Spleen (tissue), 11 donors: ENCODE measurements around the gene PADI6. TPM values are rescaled to one million over a fixed set of nuclear protein-coding genes. Genes with fewer than 3 reads are reported as not detected.
A peak's percentile ranks its signal among the peaks of the same experiment; 100 is the strongest.

ENCODE experiments used
- DNase-seq: peaks from one replicate; pipeline ENCODE4 v3.0.0-alpha.2; 2020
- H3K27ac ChIP-seq, 8 donors: fragments of 200-600 bp; sonication (generic) in 7 of 8; 1 replicate in 4 of 8; 2 replicates in 4 of 8; pipeline versions ENCODE4 v1.5.0 to v1.8.0; 2016 to 2021; ENCODE audit warnings: inconsistent platforms in 4 of 8, mild to moderate bottlenecking in 4 of 8, moderate library complexity in 1 of 8
- H3K27me3 ChIP-seq, 7 donors: fragments of 200-600 bp; sonication (generic) in 6 of 7; replicated peaks in 1 of 7; 1 replicate in 4 of 7; 2 replicates in 3 of 7; pipeline versions ENCODE4 v1.5.0 to v1.8.0; 2016 to 2021; ENCODE audit warnings: inconsistent platforms in 3 of 7, mild to moderate bottlenecking in 1 of 7
- H3K36me3 ChIP-seq, 6 donors: fragments of 200-600 bp; sonication (generic) in 5 of 6; 1 replicate in 4 of 6; 2 replicates in 2 of 6; pipeline versions ENCODE4 v1.5.0 to v1.8.0; 2016 to 2021; ENCODE audit warnings: inconsistent platforms in 2 of 6
- H3K4me1 ChIP-seq, 6 donors: fragments of 200-600 bp; sonication (generic) in 5 of 6; 1 replicate in 3 of 6; 2 replicates in 3 of 6; pipeline versions ENCODE4 v1.5.0 to v1.8.0; 2016 to 2021; ENCODE audit warnings: inconsistent platforms in 3 of 6
- H3K4me3 ChIP-seq, 8 donors: fragments of 200-600 bp; sonication (generic) in 7 of 8; 1 replicate in 4 of 8; 2 replicates in 4 of 8; pipeline versions ENCODE4 v1.5.0 to v1.8.0; 2016 to 2021; ENCODE audit warnings: inconsistent platforms in 4 of 8, mild to moderate bottlenecking in 4 of 8, moderate library complexity in 2 of 8
- H3K9me3 ChIP-seq, 8 donors: fragments of 200-600 bp; sonication (generic) in 7 of 8; 1 replicate in 4 of 8; 2 replicates in 4 of 8; pipeline versions ENCODE4 v1.5.0 to v1.8.0; 2016 to 2021; ENCODE audit warnings: inconsistent platforms in 4 of 8
- CTCF ChIP-seq, 11 experiments: fragments of 200-600 bp in 7 of 11; fragments of 450-650 bp in 4 of 11; sonication (generic) in 4 of 11; IDR thresholded peaks in 8 of 11; conservative IDR thresholded peaks in 3 of 11; 1 replicate in 7 of 11; 2 replicates in 4 of 11; pipeline versions ENCODE4 v1.4.0 to v1.8.0; 2016 to 2021; ENCODE audit warnings: antibody characterized with exemption in 11 of 11, inconsistent platforms in 4 of 11, mild to moderate bottlenecking in 1 of 11
- POLR2A ChIP-seq, 3 donors: fragments of 450-650 bp; IDR thresholded peaks; one replicate each; pipeline ENCODE4 v1.5.1; 2017; ENCODE audit warnings: antibody characterized with exemption in 3 of 3, mild to moderate bottlenecking in 1 of 3
- POLR2AphosphoS5 ChIP-seq, 3 donors: sonication (generic); formaldehyde crosslinking; IDR thresholded peaks; one replicate each; pipeline ENCODE4 v1.5.1; 2017; ENCODE audit warnings: antibody characterized with exemption in 3 of 3
- WGBS, 5 donors: extraction: QIAGEN DNeasy Blood & Tissue Kit in 3 of 5; methylation state at CpG; one replicate each; pipeline versions ENCODE4 v1.1.5 to v1.1.7; 2013 to 2018; 5-methylcytosine and 5-hydroxymethylcytosine counted together
- intact Hi-C: fragments of 100-400 bp; cut with DNase I; formaldehyde crosslinking; loops from one replicate; pipeline ENCODE4 v1.15.0; 2023; ENCODE audit warnings: low total_unique reads
- polyA plus RNA-seq, 3 donors: library from polyadenylated mRNA; stranded (reverse); fragments of 200-250 nt; gene quantifications; one replicate each; pipeline ENCODE4 v1.2.1, GENCODE V29; 2013
- total RNA-seq, 7 donors: library from RNA; depleted of rRNA in 3 of 7; stranded (reverse); fragments of >200 nt in 3 of 7; fragmentation: NEBNext Ultra II Directional in 4 of 7; extraction: Animal tissue kit (Norgen Biotek cat#: 25700) in 4 of 7; gene quantifications; one replicate each; pipeline versions ENCODE4 v1.1.0 to v1.2.1, GENCODE V29; 2016 to 2021
- donor health status: healthy with polysubstance abuse.
- donor health status: DM: no; HTN: no; CAD: no; lungs with moderate emphysema.
- donor health status: DM: no; HTN: no; CAD: no.
- donor health status: Bipolar disorder and iron deficiency.
- donor health status: healthy.
- donor health status: DM: no; HTN: no; CAD: no.
- donor health status: DM: yes; HTN: yes; CAD: no.

PADI6 gene
- total and polyA plus RNA-seq, 10 donors, result 0.14 TPM; not detected in 9

- Histone ChIP-seq H3K4me3 (peak overlapping the region in 1 of 8 donors; percentile 40), H3K27me3 (peaks cover 0 to 10% (median 0%) of the 10 kb centered on the region in 7 donors), H3K9me3 (no peaks in the 10 kb centered on the region), H3K4me1 (peaks cover 0 to 5% (median 0%) of the 10 kb centered on the region in 6 donors), H3K27ac (peak overlapping the region in 2 of 8 donors; percentile 7 to 36), H3K36me3 (peaks cover 0 to 95% (median 5%) of the 10 kb centered on the region in 6 donors)
- WGBS, 5 donors, result 11 to 30% (median 19%) methylated on average over 5 to 6 of the region's 6 CpGs
- DNase-seq, result peak; percentile 80
- intact Hi-C loops, result no loop called here
- no peak for TF ChIP-seq CTCF (IDR thresholded peaks at IDR 0.05 in 8 of 11, conservative IDR thresholded peaks at IDR 0.05 in 3 of 11)
- TF ChIP-seq POLR2A (IDR thresholded peaks at IDR 0.05), result no peak
- TF ChIP-seq POLR2AphosphoS5 (IDR thresholded peaks at IDR 0.05), result no peak
Measured at GRCh38 chr1:17355898-17356297, 16.1 kb upstream of the PADI6 start.

- TF ChIP-seq POLR2A (IDR thresholded peaks at IDR 0.05), result no peak
- no peak for TF ChIP-seq CTCF (IDR thresholded peaks at IDR 0.05 in 8 of 11, conservative IDR thresholded peaks at IDR 0.05 in 3 of 11)
- peak overlapping the region in 2 of 8 donors; percentile 7 to 36 for H3K27ac ChIP-seq
- peaks cover 0 to 5% (median 0%) of the 10 kb centered on the region in 6 donors for H3K4me1 ChIP-seq
- H3K9me3 ChIP-seq, result no peaks in the 10 kb centered on the region
- WGBS, 5 donors, result 33 to 48% (median 36%) methylated on average over 9 to 12 of the region's 12 CpGs
- no peak for DNase-seq
- intact Hi-C loops, result no loop called here
- peaks cover 0 to 15% (median 0%) of the 10 kb centered on the region in 7 donors for H3K27me3 ChIP-seq
- peaks cover 0 to 95% (median 5%) of the 10 kb centered on the region in 6 donors for H3K36me3 ChIP-seq
- H3K4me3 ChIP-seq, result peak overlapping the region in 1 of 8 donors; percentile 40
Measured at GRCh38 chr1:17356387-17357026, 15.5 kb upstream of the PADI6 start.

- Histone ChIP-seq H3K4me1 (peaks cover 0 to 5% (median 0%) of the 10 kb centered on the region in 6 donors), H3K36me3 (peaks cover 0 to 97% (median 5%) of the 10 kb centered on the region in 6 donors), H3K27me3 (peaks cover 0 to 18% (median 0%) of the 10 kb centered on the region in 7 donors), H3K4me3 (no peak overlapping the region), H3K27ac (no peak overlapping the region), H3K9me3 (no peaks in the 10 kb centered on the region)
- intact Hi-C loops, result no loop called here
- no peak for DNase-seq
- no peak for TF ChIP-seq CTCF (IDR thresholded peaks at IDR 0.05 in 8 of 11, conservative IDR thresholded peaks at IDR 0.05 in 3 of 11)
- TF ChIP-seq POLR2AphosphoS5 (IDR thresholded peaks at IDR 0.05), result no peak
- TF ChIP-seq POLR2A (IDR thresholded peaks at IDR 0.05), result no peak
- WGBS, 5 donors, result 67 to 90% (median 81%) methylated on average over 3 to 4 of the region's 4 CpGs
Measured at GRCh38 chr1:17358557-17358956, 13.4 kb upstream of the PADI6 start.

GRCh38 chr1:17359031-17359430 is 13.0 kb upstream of the PADI6 start:
- H3K4me1 ChIP-seq, result peaks cover 0 to 5% (median 0%) of the 10 kb centered on the region in 6 donors
- TF ChIP-seq POLR2AphosphoS5 (IDR thresholded peaks at IDR 0.05) (no peak), CTCF (IDR thresholded peaks at IDR 0.05 in 8 of 11, conservative IDR thresholded peaks at IDR 0.05 in 3 of 11) (no peak), POLR2A (IDR thresholded peaks at IDR 0.05) (no peak)
- H3K4me3 ChIP-seq, result no peak overlapping the region
- no peak for DNase-seq
- H3K27ac ChIP-seq, result no peak overlapping the region
- peaks cover 0 to 21% (median 0%) of the 10 kb centered on the region in 7 donors for H3K27me3 ChIP-seq
- WGBS, 5 donors, result 45 to 82% (median 76%) methylated on average over 5 to 11 of the region's 11 CpGs
- H3K36me3 ChIP-seq, result peaks cover 0 to 94% (median 5%) of the 10 kb centered on the region in 6 donors
- intact Hi-C loops, result no loop called here
- no peaks in the 10 kb centered on the region for H3K9me3 ChIP-seq
